CD14-positive monocyte (primary cell): ENCODE results near the gene MAP1S. TPM values are rescaled to one million over a fixed set of nuclear protein-coding genes. Genes with fewer than 3 reads are reported as not detected.
A peak's percentile ranks its signal among the peaks of the same experiment; 100 is the strongest.

Experiments
- DNase-seq, 3 donors: peaks; one replicate each; pipeline ENCODE4 v3.0.0-alpha.2; 2011 to 2022
- H2AFZ ChIP-seq: 2 replicates; pipeline ENCODE4 v1.6.0; 2012; ENCODE audit warnings: mild to moderate bottlenecking, low read depth, low read length, inconsistent platforms; ENCODE audit not compliant: insufficient read depth, poor library complexity, severe bottlenecking
- H3K27ac ChIP-seq, 2 donors: 1 replicate in 1 of 2; 2 replicates in 1 of 2; pipeline ENCODE4 v1.5.1; 2012 to 2013; ENCODE audit warnings: low read length in 2 of 2, control low read depth in 1 of 2, inconsistent platforms in 1 of 2, low read depth in 1 of 2, mild to moderate bottlenecking in 1 of 2
- H3K27me3 ChIP-seq, 2 donors: one replicate each; pipeline versions ENCODE4 v1.6.0 to v1.6.1; 2011 to 2013; ENCODE audit warnings: low read length in 2 of 2; ENCODE audit not compliant: control insufficient read depth in 2 of 2, insufficient read depth in 2 of 2
- H3K36me3 ChIP-seq, 2 donors: replicated peaks in 1 of 2; 1 replicate in 1 of 2; 2 replicates in 1 of 2; pipeline versions ENCODE4 v1.5.1 to v1.6.1; 2012 to 2013; ENCODE audit warnings: low read length in 2 of 2, control low read depth in 1 of 2, inconsistent platforms in 1 of 2, mild to moderate bottlenecking in 1 of 2; ENCODE audit not compliant: insufficient read depth in 2 of 2, control insufficient read depth in 1 of 2
- H3K4me1 ChIP-seq, 2 donors: 1 replicate in 1 of 2; 2 replicates in 1 of 2; pipeline versions ENCODE4 v1.5.1 to v1.6.1; 2012 to 2013; ENCODE audit warnings: low read length in 2 of 2, control low read depth in 1 of 2, inconsistent platforms in 1 of 2, mild to moderate bottlenecking in 1 of 2, moderate library complexity in 1 of 2; ENCODE audit not compliant: insufficient read depth in 2 of 2, control insufficient read depth in 1 of 2
- H3K4me2 ChIP-seq: replicated peaks from 2 replicates; pipeline ENCODE3; 2012; ENCODE audit warnings: low read length, moderate library complexity, mild to moderate bottlenecking; ENCODE audit not compliant: poor library complexity, severe bottlenecking; ENCODE audit errors: extremely low read depth
- H3K4me3 ChIP-seq, 3 experiments: fragments of 200-600 bp in 1 of 3; sonication (generic) in 1 of 3; replicated peaks in 1 of 3; 1 replicate in 2 of 3; 2 replicates in 1 of 3; pipeline ENCODE4 v1.5.1; 2011 to 2013; ENCODE audit warnings: low read length in 3 of 3, mild to moderate bottlenecking in 3 of 3, control low read depth in 2 of 3, low read depth in 2 of 3, inconsistent platforms in 1 of 3, moderate library complexity in 1 of 3
- H3K79me2 ChIP-seq: 2 replicates; pipeline ENCODE4 v1.6.0; 2012; ENCODE audit warnings: mild to moderate bottlenecking, control low read depth, inconsistent platforms, low read length, moderate library complexity; ENCODE audit not compliant: insufficient read depth
- H3K9ac ChIP-seq: 2 replicates; pipeline ENCODE4 v1.6.0; 2017; ENCODE audit warnings: low read length, mild to moderate bottlenecking; ENCODE audit not compliant: insufficient read depth, poor library complexity, severe bottlenecking
- H3K9me3 ChIP-seq, 2 donors: replicated peaks in 1 of 2; 1 replicate in 1 of 2; 2 replicates in 1 of 2; pipeline versions ENCODE4 v1.5.1 to v1.6.1; 2012 to 2013; ENCODE audit warnings: low read length in 2 of 2, control low read depth in 1 of 2; ENCODE audit not compliant: control insufficient read depth in 1 of 2, insufficient read depth in 1 of 2
- H4K20me1 ChIP-seq: 2 replicates; pipeline ENCODE4 v1.6.0; 2012; ENCODE audit warnings: mild to moderate bottlenecking, low read length, control low read depth, moderate library complexity; ENCODE audit not compliant: insufficient read depth
- H3K27ac Mint-ChIP-seq, 7 donors: one replicate each; pipeline ENCODE4 v1.8.0; 2020; ENCODE audit warnings: mild to moderate bottlenecking in 7 of 7, mixed read lengths in 7 of 7, moderate library complexity in 6 of 7, inconsistent platforms in 2 of 7
- H3K27me3 Mint-ChIP-seq, 3 donors: one replicate each; pipeline ENCODE4 v1.8.0; 2021 to 2022; ENCODE audit warnings: low read depth in 3 of 3, mild to moderate bottlenecking in 3 of 3, mixed read lengths in 3 of 3, moderate library complexity in 3 of 3, inconsistent platforms in 1 of 3
- H3K36me3 Mint-ChIP-seq, 2 donors: one replicate each; pipeline ENCODE4 v1.8.0; 2020; ENCODE audit warnings: mixed read lengths in 2 of 2, inconsistent platforms in 1 of 2, mild to moderate bottlenecking in 1 of 2
- H3K4me1 Mint-ChIP-seq: one replicate; pipeline ENCODE4 v1.8.0; 2020; ENCODE audit warnings: mild to moderate bottlenecking, mixed read lengths
- H3K4me3 Mint-ChIP-seq, 2 donors: one replicate each; pipeline ENCODE4 v1.8.0; 2020; ENCODE audit warnings: mild to moderate bottlenecking in 2 of 2, mixed read lengths in 2 of 2, moderate library complexity in 1 of 2
- H3K9me3 Mint-ChIP-seq, 7 donors: one replicate each; pipeline ENCODE4 v1.8.0; 2020 to 2022; ENCODE audit warnings: mixed read lengths in 7 of 7, mild to moderate bottlenecking in 6 of 7, moderate library complexity in 6 of 7, inconsistent platforms in 2 of 7
- CTCF ChIP-seq: fragments of 200-600 bp; IDR thresholded peaks from one replicate; pipeline ENCODE4 v1.8.0; 2022; ENCODE audit warnings: antibody characterized with exemption, mild to moderate bottlenecking
- WGBS: methylation state at CpG from one replicate; pipeline ENCODE4 v1.1.5; 2013; ENCODE audit warnings: missing lambda C conversion rate; ENCODE audit not compliant: insufficient coverage; 5-methylcytosine and 5-hydroxymethylcytosine counted together
- intact Hi-C, 2 donors: fragments of 100-400 bp; cut with micrococcal nuclease; formaldehyde crosslinking; loops; one replicate each; pipeline versions ENCODE4 v1.15.0 to v1.15.1; 2023
- polyA plus RNA-seq, 3 donors: library from polyadenylated mRNA; depleted of rRNA in 1 of 3; unstranded in 2 of 3; stranded (reverse) in 1 of 3; fragments of 300-500 nt in 2 of 3; fragments of >200 nt in 1 of 3; fragmentation: Illumina TruSeq in 2 of 3; gene quantifications; 1 replicate in 2 of 3; 2 replicates in 1 of 3; pipeline ENCODE4 v1.2.3, GENCODE V29; 2012 to 2021

The MAP1S gene
- polyA plus RNA-seq, 3 donors = 24.5 to 28.3 (median 27.5) TPM

DNA sequence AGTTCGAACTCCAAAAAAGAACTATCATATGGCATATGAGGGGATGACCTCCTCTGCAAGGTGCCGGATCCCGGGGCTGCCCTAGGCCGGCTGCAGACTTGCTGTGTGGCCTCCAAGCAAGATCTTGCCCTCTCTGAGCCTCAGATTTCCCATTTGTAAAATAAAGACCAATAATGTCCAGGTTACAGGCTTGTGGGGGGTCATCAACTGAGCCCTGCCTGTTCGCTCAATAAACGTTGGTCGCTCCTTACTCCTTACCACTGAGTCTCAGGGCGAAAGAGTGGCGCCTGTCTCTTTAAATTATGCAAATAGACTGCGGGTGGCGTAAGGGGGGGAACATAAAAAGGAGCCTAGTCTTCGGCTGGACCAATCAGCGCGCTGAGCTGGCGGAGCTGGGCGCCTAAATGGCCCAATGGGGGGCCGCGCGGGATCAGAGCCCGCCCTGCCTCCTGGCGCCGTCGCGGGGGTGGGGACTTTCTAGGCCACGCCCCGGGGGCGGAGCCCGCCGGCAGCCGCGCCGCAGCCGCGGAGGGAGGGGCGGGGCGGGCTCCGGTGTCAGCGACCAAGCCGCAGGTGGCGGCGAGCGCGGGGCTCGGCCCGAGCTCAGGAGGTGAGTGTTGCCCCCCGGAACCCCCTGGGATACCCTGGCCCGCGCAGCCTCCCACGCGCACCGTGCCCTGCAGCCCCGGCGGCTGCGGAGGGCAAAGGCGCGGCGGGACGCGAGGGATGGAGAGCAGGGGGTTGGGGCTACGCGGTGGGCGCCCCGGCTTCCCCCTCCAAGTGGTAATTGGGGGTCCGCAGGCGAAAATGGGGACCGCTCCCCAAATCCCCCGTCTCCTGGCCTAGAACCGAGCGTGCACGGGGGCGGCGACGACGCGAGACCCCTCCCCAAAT, 28.2 kb downstream of the MAP1S start:
- DNase-seq = peak; percentile 94 to 97 (median 96)
- intact Hi-C loops = loop anchor here in 1 of 2 donors (2.0 kb wide), 1 partner anchor 31 kb away; no protein-coding TSS in a partner anchor
- peak overlapping the region in 1 of 2 donors; percentile 65 for H3K27ac ChIP-seq
- peaks cover 55 to 65% of the 10 kb centered on the region in 2 donors for H3K4me1 ChIP-seq
- H3K79me2 ChIP-seq = peaks cover 37% of the 10 kb centered on the region
- WGBS = 5% methylated on average over 57 of the region's 75 CpGs
- peaks cover 0 to 1% (median 0%) of the 10 kb centered on the region in 7 donors for H3K9me3 Mint-ChIP-seq
- peaks cover 55% of the 10 kb centered on the region for H3K4me1 Mint-ChIP-seq
- H4K20me1 ChIP-seq = no peaks in the 10 kb centered on the region
- no peak for TF ChIP-seq CTCF
- peaks cover 0 to 3% (median 0%) of the 10 kb centered on the region in 3 donors for H3K27me3 Mint-ChIP-seq
- peaks cover 0 to 6% of the 10 kb centered on the region in 2 donors for H3K36me3 Mint-ChIP-seq
- H3K4me3 ChIP-seq = peak overlapping the region; percentile 48 to 85 (median 66)
- H3K27ac Mint-ChIP-seq = peak overlapping the region in 6 of 7 donors; percentile 47 to 90 (median 80)
- peak overlapping the region; percentile 71 for H2AFZ ChIP-seq
- peak overlapping the region; percentile 86 for H3K4me2 ChIP-seq
- H3K27me3 ChIP-seq = no peaks in the 10 kb centered on the region
- no peaks in the 10 kb centered on the region for H3K9me3 ChIP-seq
- no peaks in the 10 kb centered on the region for H3K36me3 ChIP-seq
- peak overlapping the region; percentile 61 for H3K9ac ChIP-seq
- H3K4me3 Mint-ChIP-seq = peak overlapping the region; percentile 42 to 69

DNA sequence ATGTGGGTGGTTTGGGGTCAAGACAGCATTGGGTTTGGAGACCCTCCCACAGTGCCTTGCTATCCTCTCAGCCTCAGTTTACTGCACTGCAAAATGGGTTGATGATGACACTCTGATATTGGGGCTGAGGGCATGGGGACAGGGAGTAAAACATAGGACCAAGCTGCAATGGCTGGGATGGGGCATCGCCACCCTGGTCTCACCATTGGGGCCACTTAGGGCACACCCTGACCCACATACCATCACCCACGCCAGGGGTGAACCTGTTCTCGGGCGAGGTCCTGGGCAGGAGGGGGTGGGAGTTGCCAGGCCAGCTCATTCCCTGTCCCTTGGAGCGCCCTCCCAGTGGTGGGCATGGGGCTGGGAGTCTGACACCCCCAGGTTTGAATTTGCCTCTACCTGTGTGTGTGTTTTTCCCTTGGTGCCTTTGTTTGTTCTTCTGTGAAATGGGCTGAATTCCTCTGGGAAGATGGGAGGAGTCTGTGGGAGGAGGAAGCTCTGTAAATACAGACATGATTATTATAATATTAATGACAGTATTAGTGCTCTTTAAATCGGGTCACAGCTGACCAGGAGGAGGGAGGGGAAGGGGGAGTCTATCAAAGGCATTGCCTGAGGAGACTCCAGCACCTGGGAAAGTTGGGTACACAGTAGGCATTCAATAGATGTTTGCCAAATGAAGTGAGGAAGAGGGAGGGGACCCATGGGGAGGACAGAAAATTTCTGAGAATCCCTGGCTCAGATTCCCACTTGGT, 29.8 kb downstream of the MAP1S start:
- WGBS = 60% methylated on average over 1 of the region's 6 CpGs
- H3K4me2 ChIP-seq = peak overlapping the region; percentile 86
- no peaks in the 10 kb centered on the region for H4K20me1 ChIP-seq
- no peaks in the 10 kb centered on the region for H3K9me3 ChIP-seq
- H3K36me3 Mint-ChIP-seq = peaks cover 1 to 9% of the 10 kb centered on the region in 2 donors
- DNase-seq = no peak
- peaks cover 60% of the 10 kb centered on the region for H3K4me1 Mint-ChIP-seq
- peaks cover 0 to 3% (median 0%) of the 10 kb centered on the region in 3 donors for H3K27me3 Mint-ChIP-seq
- no peaks in the 10 kb centered on the region for H3K27me3 ChIP-seq
- H3K4me3 ChIP-seq = peak overlapping the region in 1 of 3 experiments; percentile 85
- H3K79me2 ChIP-seq = peaks cover 52% of the 10 kb centered on the region
- TF ChIP-seq CTCF = no peak
- no peaks in the 10 kb centered on the region for H3K9me3 Mint-ChIP-seq
- no peak overlapping the region for H2AFZ ChIP-seq
- intact Hi-C loops = no loop called here
- no peaks in the 10 kb centered on the region for H3K36me3 ChIP-seq
- H3K4me1 ChIP-seq = peaks cover 63 to 79% of the 10 kb centered on the region in 2 donors
- peak overlapping the region in 1 of 2 donors; percentile 69 for H3K4me3 Mint-ChIP-seq
- peak overlapping the region in 6 of 7 donors; percentile 68 to 99 (median 88) for H3K27ac Mint-ChIP-seq
- H3K27ac ChIP-seq = peak overlapping the region in 1 of 2 donors; percentile 95
- no peak overlapping the region for H3K9ac ChIP-seq
